Kidney tubule cell (primary cell): ENCODE results near the gene PDE2A.

Experiments
- DNase-seq: peaks from one replicate; pipeline ENCODE4 v3.0.0-alpha.2; 2018; ENCODE audit warnings: low spot score

Gene PDE2A

DNA sequence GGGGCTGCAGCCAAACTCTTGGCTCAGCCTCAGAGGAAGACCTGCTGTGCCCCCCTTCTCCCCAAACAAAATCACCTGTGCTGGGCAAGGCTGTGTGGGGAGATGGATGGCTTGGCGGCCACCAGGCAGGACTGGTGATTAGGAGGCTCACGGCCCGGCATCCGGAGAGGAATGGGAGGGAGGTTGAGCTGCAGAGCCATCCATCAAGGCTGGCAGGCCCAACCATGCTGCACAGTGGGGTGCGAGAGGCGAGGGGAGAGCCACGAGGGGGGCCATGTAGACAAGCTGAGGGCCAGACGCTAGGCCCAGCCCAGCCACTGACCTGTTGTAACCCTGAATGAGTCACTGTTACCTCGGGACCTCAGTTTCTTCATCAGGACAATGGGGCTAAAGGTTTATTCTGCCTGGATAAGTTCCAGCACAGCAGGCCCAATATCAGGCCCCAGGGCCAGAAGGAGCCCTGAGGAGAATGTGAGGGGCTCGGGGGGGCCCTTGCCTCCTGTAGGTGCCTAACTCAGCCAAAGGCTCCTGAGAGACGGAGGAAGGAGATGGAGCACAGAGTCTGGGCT lies 18.2 kb downstream of the PDE2A start:
- DNase-seq: no peak

DNA sequence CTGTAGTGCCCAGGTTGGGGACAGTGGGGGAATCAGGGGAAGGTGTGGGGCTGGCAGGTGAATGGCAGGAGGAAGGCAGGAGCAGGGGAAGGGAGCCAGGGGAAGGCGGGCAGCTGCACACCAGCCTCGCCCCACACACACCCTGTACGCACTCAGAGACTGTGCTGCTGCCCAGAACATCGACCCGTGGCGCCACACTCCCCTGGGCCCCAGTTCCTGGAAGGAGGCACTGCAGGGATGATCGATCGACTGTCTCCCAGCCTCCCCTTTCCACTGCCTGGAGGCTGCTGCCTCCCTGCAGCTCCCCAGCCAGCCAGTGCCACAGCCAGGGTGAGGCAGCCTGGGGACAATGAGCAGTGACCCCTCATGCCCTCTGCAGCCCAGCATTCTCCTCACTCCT lies 19.2 kb downstream of the PDE2A start:
- DNase-seq: no peak

DNA sequence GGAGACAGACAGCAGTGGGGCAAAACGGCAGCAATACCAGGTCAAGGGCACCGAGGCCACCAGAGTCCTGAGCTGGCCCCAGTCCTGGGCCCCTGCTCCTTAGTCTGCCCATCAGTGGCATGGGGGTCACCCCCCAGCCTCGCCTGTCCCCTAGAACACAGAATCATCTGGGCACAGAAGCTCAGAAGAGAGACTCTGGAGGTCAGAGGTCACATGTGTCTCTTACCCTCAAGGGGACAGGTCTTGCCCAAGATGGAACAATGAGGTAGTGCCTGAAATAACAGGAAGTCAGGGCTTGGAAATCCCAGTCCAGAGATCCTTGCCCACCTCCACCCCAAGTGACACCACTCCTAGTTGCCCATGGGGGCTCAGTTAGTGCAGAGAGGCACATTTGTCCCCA lies 20.6 kb downstream of the PDE2A start:
- no peak for DNase-seq

GRCh38 chr11:72652873-72653630 lies 21.2 kb downstream of the PDE2A start:
- DNase-seq: no peak

GRCh38 chr11:72652133-72652532 lies 22.1 kb downstream of the PDE2A start:
- no peak for DNase-seq

- no peak for DNase-seq
These were observed 24.8 kb downstream of the PDE2A start for GRCh38 chr11:72649215-72649976.

DNA sequence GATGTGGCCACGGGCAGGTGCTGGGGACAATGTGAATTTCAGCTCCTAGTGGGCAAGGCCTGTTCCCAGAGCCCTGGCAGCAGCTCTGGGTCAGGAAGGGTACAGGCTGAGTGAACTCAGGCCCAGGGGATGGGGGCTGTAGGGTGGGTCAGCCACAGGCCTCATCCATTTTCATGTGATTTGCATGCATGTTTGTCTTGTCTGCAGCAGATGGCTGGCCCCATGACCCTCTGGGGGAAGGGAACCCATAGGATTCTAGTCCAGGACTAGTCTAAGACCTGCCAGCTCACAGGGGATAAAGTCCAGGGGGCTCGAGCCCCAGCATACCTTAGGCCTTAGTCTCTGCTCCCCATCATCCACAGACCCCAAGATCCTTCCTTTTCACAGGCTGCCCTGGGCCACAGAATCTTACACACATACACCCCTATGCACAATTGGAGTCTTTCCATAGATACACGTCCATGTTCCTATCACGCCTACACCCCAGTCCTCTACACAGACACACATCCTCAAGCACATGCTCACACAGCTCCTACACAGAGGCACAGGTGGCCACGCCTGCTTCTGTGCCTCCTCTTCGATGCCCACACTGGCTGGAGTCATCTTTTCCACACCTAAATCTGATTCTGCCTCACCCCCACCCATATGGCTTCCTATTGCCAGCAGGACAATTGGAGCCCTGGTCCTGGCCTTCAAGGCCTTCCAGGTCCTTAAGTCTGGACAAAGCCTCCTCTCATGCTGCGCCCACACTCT lies 25.7 kb downstream of the PDE2A start:
- no peak for DNase-seq

DNA sequence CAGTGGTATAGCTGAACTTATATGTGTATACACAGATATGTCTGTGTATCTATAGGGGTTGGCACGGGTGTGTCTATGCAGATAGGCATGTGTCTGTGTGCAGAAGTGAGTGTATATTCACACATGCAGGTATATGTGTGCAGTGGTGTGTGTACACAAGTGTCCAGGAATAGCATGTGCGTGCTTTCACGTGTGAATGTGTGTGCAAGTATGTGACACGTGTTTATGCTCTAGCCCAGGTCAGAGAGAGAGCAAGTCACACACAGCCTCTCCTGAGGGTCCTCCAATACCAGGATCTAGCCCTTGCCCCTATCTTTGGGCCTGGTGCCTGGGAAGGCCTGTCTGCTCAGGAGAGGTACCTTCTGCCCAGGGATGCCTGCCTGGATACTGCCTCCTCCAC lies 26.3 kb downstream of the PDE2A start:
- no peak for DNase-seq

- DNase-seq: no peak
These were observed 27.8 kb downstream of the PDE2A start for GRCh38 chr11:72646472-72646871.

GRCh38 chr11:72646024-72646423 lies 28.2 kb downstream of the PDE2A start:
- no peak for DNase-seq

DNA sequence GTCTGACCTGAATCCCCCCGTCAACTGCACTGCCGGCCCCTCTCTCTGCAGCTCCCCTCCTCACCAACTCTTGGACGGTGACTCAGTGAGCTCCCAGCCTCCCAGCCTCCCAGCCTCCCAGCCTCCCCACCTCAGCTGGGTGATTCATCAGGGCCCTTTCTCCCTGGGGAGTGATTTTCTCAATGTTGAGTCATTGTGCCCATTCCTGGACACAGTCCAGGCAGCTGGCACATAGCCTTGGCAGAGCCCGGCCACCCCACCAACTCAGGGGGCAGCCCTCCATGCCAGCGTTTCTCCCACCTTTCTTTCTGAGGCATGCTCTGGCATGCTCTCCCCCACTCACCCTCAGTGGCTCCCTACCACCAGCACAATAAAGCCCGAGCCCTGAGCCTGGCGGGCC lies 30.7 kb downstream of the PDE2A start:
- DNase-seq: peak; percentile 89

- peak; percentile 60 for DNase-seq
These were observed 31.2 kb downstream of the PDE2A start for GRCh38 chr11:72642884-72643522.

DNA sequence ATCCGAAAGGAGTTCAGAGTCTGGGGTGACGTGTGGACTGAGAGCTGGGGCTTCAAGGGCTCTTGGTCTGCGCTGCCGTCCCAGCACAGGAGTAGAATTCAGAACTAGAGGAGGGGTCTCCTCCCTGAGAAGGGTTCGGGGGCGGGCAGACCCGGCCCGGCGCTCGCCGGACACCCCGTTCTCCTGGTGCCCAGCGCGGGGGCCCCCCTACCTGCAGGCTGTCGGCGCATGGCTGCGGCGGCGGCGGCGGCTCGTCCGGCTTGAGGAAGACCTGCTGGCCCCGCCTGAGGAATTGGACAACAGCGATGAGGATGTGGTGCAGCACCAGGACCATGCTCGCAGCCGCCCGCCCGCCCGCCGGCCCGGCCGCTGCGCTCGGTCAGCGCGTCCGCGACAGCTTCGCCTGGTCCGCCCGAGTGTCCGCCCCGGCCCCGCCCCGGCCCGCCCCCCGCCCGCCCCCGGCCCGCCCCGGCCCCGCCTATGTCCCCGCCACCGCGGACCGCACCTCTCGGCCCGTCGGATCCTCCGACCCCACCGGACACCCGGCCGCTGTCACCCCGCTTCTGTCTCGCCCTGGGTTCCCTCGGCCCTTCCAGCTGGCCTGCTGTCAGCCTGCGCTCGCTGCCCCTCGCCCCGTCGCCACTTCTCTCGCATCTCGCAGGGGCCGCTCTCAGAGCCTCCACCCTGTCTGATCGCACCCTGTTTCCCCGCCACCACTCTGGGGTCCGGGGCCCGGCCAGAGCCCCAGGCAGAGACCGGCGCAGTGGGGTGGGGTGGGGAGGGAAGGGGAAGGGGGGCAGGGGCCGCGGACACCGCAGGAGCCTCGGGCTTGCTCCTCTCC lies 32.0 kb downstream of the PDE2A start:
- DNase-seq: peak; percentile 15

DNA sequence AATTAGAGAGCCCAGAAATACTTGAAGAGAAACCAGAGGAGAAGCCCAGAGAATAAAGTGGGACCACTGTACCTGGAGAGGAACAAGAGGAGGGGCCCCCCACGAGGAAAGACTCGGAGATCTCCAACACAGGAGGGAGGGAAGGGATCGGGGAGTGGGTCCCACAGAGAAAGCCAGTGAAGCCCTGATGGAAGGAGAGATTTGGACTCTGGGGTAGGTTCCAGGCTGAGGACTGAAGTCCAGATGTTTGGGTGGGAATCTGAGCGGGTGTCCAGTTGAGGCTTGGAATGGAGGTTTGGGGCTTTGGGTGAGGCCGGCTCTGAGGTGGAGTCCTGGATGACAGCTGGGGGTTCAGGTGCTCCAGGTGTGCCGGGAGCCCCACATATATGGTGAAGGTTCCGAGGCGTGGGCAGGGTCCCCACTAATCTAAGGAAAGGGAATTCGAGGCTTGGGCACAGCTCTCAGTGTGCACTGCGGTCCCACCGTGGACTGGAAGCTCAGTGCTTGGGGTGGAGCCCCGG lies 32.6 kb downstream of the PDE2A start:
- DNase-seq: no peak

- no peak for DNase-seq
These were observed 34.5 kb downstream of the PDE2A start for GRCh38 chr11:72639502-72640375.

GRCh38 chr11:72637926-72638325 lies 36.3 kb downstream of the PDE2A start:
- no peak for DNase-seq

GRCh38 chr11:72637198-72637597 lies 37.0 kb downstream of the PDE2A start:
- DNase-seq: peak; percentile 58

- DNase-seq: no peak
These were observed 37.8 kb downstream of the PDE2A start for GRCh38 chr11:72636376-72636775.

- no peak for DNase-seq
These were observed 38.3 kb downstream of the PDE2A start for GRCh38 chr11:72635933-72636332.
